ENCODE data around the gene RGS2.

Gene RGS2

GRCh38 chr1:192793983-192794767, 14.7 kb upstream of the RGS2 start:
- H3K9ac ChIP-seq (ENCODE audit: low read length), result no peak overlapping the region
- no peaks in the 10 kb centered on the region for H3K36me3 ChIP-seq (replicated peaks; ENCODE audit: low read depth, low read length)
- TF ChIP-seq, protein P1, sequence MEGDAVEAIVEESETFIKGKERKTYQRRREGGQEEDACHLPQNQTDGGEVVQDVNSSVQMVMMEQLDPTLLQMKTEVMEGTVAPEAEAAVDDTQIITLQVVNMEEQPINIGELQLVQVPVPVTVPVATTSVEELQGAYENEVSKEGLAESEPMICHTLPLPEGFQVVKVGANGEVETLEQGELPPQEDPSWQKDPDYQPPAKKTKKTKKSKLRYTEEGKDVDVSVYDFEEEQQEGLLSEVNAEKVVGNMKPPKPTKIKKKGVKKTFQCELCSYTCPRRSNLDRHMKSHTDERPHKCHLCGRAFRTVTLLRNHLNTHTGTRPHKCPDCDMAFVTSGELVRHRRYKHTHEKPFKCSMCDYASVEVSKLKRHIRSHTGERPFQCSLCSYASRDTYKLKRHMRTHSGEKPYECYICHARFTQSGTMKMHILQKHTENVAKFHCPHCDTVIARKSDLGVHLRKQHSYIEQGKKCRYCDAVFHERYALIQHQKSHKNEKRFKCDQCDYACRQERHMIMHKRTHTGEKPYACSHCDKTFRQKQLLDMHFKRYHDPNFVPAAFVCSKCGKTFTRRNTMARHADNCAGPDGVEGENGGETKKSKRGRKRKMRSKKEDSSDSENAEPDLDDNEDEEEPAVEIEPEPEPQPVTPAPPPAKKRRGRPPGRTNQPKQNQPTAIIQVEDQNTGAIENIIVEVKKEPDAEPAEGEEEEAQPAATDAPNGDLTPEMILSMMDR (IDR thresholded peaks at IDR 0.05; ENCODE audit: low read depth, low read length), result no peak
- TF ChIP-seq EZH2phosphoT487 (IDR thresholded peaks at IDR 0.05; ENCODE audit: low read depth), result no peak
- peaks cover 9% of the 10 kb centered on the region for H3K4me1 ChIP-seq (ENCODE audit: low read length)
- H3K9me3 ChIP-seq (ENCODE audit: insufficient read depth, low read length), result no peaks in the 10 kb centered on the region
- H3K4me3 ChIP-seq (ENCODE audit: low read length), result no peak overlapping the region
- H3K4me2 ChIP-seq (ENCODE audit: low read length), result no peak overlapping the region
- no peaks in the 10 kb centered on the region for H4K20me1 ChIP-seq (ENCODE audit: insufficient read depth, low read length)
- no peaks in the 10 kb centered on the region for H3K27me3 ChIP-seq (ENCODE audit: low read depth, low read length)
- no peaks in the 10 kb centered on the region for H3K79me2 ChIP-seq (ENCODE audit: low read length)
- H3K27ac ChIP-seq (ENCODE audit: low read length), result no peak overlapping the region
- no peak overlapping the region for H2AFZ ChIP-seq (ENCODE audit: low read depth, low read length)

GRCh38 chr1:192794768-192795035, 14.1 kb upstream of the RGS2 start:
- H3K4me3 ChIP-seq (ENCODE audit: low read length), result no peak overlapping the region
- no peaks in the 10 kb centered on the region for H3K27me3 ChIP-seq (ENCODE audit: low read depth, low read length)
- H3K4me2 ChIP-seq (ENCODE audit: low read length), result no peak overlapping the region
- H3K27ac ChIP-seq (ENCODE audit: low read length), result no peak overlapping the region
- peaks cover 9% of the 10 kb centered on the region for H3K4me1 ChIP-seq (ENCODE audit: low read length)
- no peaks in the 10 kb centered on the region for H4K20me1 ChIP-seq (ENCODE audit: insufficient read depth, low read length)
- H3K79me2 ChIP-seq (ENCODE audit: low read length), result no peaks in the 10 kb centered on the region
- no peak for TF ChIP-seq EZH2phosphoT487 (IDR thresholded peaks at IDR 0.05; ENCODE audit: low read depth)
- TF ChIP-seq, protein P1 (IDR thresholded peaks at IDR 0.05; ENCODE audit: low read depth, low read length), result no peak
- no peak overlapping the region for H2AFZ ChIP-seq (ENCODE audit: low read depth, low read length)
- no peak overlapping the region for H3K9ac ChIP-seq (ENCODE audit: low read length)
- no peaks in the 10 kb centered on the region for H3K36me3 ChIP-seq (replicated peaks; ENCODE audit: low read depth, low read length)
- no peaks in the 10 kb centered on the region for H3K9me3 ChIP-seq (ENCODE audit: insufficient read depth, low read length)

GRCh38 chr1:192795916-192796618, 12.8 kb upstream of the RGS2 start:
- TF ChIP-seq, protein P1 (IDR thresholded peaks at IDR 0.05; ENCODE audit: low read depth, low read length), result no peak
- TF ChIP-seq EZH2phosphoT487 (IDR thresholded peaks at IDR 0.05; ENCODE audit: low read depth), result no peak
- H3K4me3 ChIP-seq (ENCODE audit: low read length), result no peak overlapping the region
- no peak overlapping the region for H3K4me2 ChIP-seq (ENCODE audit: low read length)
- peaks cover 9% of the 10 kb centered on the region for H3K4me1 ChIP-seq (ENCODE audit: low read length)
- no peaks in the 10 kb centered on the region for H3K27me3 ChIP-seq (ENCODE audit: low read depth, low read length)
- no peaks in the 10 kb centered on the region for H4K20me1 ChIP-seq (ENCODE audit: insufficient read depth, low read length)
- no peaks in the 10 kb centered on the region for H3K36me3 ChIP-seq (replicated peaks; ENCODE audit: low read depth, low read length)
- no peak overlapping the region for H3K9ac ChIP-seq (ENCODE audit: low read length)
- H3K79me2 ChIP-seq (ENCODE audit: low read length), result no peaks in the 10 kb centered on the region
- H3K9me3 ChIP-seq (ENCODE audit: insufficient read depth, low read length), result no peaks in the 10 kb centered on the region
- no peak overlapping the region for H3K27ac ChIP-seq (ENCODE audit: low read length)
- H2AFZ ChIP-seq (ENCODE audit: low read depth, low read length), result no peak overlapping the region

GRCh38 chr1:192797143-192797542, 11.7 kb upstream of the RGS2 start:
- Histone ChIP-seq H4K20me1 (ENCODE audit: insufficient read depth, low read length) (no peaks in the 10 kb centered on the region), H3K79me2 (ENCODE audit: low read length) (no peaks in the 10 kb centered on the region), H3K27me3 (ENCODE audit: low read depth, low read length) (no peaks in the 10 kb centered on the region), H3K4me1 (ENCODE audit: low read length) (peaks cover 9% of the 10 kb centered on the region), H3K9ac (ENCODE audit: low read length) (no peak overlapping the region), H3K27ac (ENCODE audit: low read length) (no peak overlapping the region), H3K4me3 (ENCODE audit: low read length) (no peak overlapping the region), H3K9me3 (ENCODE audit: insufficient read depth, low read length) (no peaks in the 10 kb centered on the region), H2AFZ (ENCODE audit: low read depth, low read length) (no peak overlapping the region), H3K36me3 (replicated peaks; ENCODE audit: low read depth, low read length) (no peaks in the 10 kb centered on the region), H3K4me2 (ENCODE audit: low read length) (no peak overlapping the region)
- TF ChIP-seq, protein P1 (IDR thresholded peaks at IDR 0.05; ENCODE audit: low read depth, low read length), result no peak
- TF ChIP-seq EZH2phosphoT487 (IDR thresholded peaks at IDR 0.05; ENCODE audit: low read depth), result no peak

Measured in OCI-LY3 (cell line).